ENCODE measurements around the gene SCN10A.

The SCN10A gene

DNA sequence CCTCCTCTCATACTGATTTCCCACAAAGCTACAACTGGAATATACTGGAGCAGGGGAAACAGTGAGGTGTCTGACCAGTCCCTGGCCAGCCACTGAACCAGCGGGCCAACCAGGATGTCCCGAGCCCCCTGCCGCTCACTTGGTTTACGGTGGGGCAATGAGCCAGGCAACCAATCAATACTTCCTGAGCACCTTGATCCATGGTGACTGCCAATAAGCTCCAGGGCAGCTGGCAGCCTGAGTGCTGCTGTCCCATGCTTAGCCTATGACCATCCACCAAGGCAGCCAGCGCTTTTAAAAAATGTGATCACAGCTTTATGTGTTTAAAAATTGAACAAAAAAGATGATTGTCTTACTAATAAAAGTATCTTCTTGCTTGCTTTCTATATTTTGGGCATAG is 4.2 kb downstream of the SCN10A start:
- TF ChIP-seq, protein P1, sequence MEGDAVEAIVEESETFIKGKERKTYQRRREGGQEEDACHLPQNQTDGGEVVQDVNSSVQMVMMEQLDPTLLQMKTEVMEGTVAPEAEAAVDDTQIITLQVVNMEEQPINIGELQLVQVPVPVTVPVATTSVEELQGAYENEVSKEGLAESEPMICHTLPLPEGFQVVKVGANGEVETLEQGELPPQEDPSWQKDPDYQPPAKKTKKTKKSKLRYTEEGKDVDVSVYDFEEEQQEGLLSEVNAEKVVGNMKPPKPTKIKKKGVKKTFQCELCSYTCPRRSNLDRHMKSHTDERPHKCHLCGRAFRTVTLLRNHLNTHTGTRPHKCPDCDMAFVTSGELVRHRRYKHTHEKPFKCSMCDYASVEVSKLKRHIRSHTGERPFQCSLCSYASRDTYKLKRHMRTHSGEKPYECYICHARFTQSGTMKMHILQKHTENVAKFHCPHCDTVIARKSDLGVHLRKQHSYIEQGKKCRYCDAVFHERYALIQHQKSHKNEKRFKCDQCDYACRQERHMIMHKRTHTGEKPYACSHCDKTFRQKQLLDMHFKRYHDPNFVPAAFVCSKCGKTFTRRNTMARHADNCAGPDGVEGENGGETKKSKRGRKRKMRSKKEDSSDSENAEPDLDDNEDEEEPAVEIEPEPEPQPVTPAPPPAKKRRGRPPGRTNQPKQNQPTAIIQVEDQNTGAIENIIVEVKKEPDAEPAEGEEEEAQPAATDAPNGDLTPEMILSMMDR (IDR thresholded peaks at IDR 0.05; ENCODE audit: insufficient read depth, low read length, poor library complexity, severe bottlenecking) = no peak
- Histone ChIP-seq H3K4me3 (replicated peaks; ENCODE audit: low read depth, low read length) (no peak overlapping the region), H3K27me3 (replicated peaks; ENCODE audit: control insufficient read depth, insufficient read depth, low read length) (no peaks in the 10 kb centered on the region), H3K36me3 (ENCODE audit: control insufficient read depth, insufficient read depth, low read length) (no peaks in the 10 kb centered on the region)
- DNase-seq (ENCODE audit: extremely low read depth, insufficient read length) = no peak

DNA sequence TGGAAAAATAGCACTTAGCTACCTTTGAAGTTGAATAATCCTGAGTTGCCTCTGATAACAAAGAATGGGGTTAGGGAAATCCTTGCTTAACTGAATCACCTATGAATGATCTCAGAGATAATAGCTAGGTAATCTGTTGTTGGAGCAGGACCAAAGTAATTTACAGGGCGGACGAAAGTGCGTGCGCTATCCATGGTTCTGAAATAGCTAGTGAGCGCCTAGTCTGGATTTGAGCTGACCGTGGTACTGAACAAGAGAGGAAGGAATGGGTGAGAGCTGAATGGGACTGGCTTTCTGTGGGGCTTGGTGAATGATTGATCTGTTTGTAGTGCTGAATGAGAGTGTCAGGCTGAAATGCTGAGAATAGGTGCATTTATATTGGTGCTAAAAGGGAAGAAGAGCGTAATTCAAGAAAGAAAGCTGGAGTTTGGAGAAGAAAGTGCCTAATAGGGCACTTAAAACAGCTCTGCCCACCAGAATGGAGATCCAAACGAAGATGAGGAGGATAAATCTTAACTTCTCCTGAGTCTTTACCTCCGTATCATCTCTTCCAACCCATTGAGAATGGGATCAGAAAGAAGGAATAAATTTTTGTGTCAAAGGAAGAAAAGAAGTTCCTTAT is 10.1 kb downstream of the SCN10A start:
- DNase-seq (ENCODE audit: extremely low read depth, insufficient read length) = no peak
- Histone ChIP-seq H3K27me3 (replicated peaks; ENCODE audit: control insufficient read depth, insufficient read depth, low read length) (no peaks in the 10 kb centered on the region; the same call in 1 of the 2 replicates), H3K36me3 (ENCODE audit: control insufficient read depth, insufficient read depth, low read length) (no peaks in the 10 kb centered on the region), H3K4me3 (replicated peaks; ENCODE audit: low read depth, low read length) (no peak overlapping the region)
- TF ChIP-seq, protein P1 (IDR thresholded peaks at IDR 0.05; ENCODE audit: insufficient read depth, low read length, poor library complexity, severe bottlenecking) = no peak

- TF ChIP-seq, protein P1 (IDR thresholded peaks at IDR 0.05; ENCODE audit: insufficient read depth, low read length, poor library complexity, severe bottlenecking) = no peak
- Histone ChIP-seq H3K4me3 (replicated peaks; ENCODE audit: low read depth, low read length) (no peak overlapping the region), H3K27me3 (replicated peaks; ENCODE audit: control insufficient read depth, insufficient read depth, low read length) (no peaks in the 10 kb centered on the region; the same call in 1 of the 2 replicates), H3K36me3 (ENCODE audit: control insufficient read depth, insufficient read depth, low read length) (no peaks in the 10 kb centered on the region)
- no peak for DNase-seq (ENCODE audit: extremely low read depth, insufficient read length)
Measured at GRCh38 chr3:38805004-38805403, 11.0 kb downstream of the SCN10A start.

- H3K4me3 ChIP-seq (replicated peaks; ENCODE audit: low read depth, low read length) = no peak overlapping the region
- no peaks in the 10 kb centered on the region for H3K36me3 ChIP-seq (ENCODE audit: control insufficient read depth, insufficient read depth, low read length)
- TF ChIP-seq, protein P1 (IDR thresholded peaks at IDR 0.05; ENCODE audit: insufficient read depth, low read length, poor library complexity, severe bottlenecking) = no peak
- no peak for DNase-seq (ENCODE audit: extremely low read depth, insufficient read length)
- H3K27me3 ChIP-seq (replicated peaks; ENCODE audit: control insufficient read depth, insufficient read depth, low read length) = no peaks in the 10 kb centered on the region; the same call in 1 of the 2 replicates
Measured at GRCh38 chr3:38800511-38800910, 15.5 kb downstream of the SCN10A start.

DNA sequence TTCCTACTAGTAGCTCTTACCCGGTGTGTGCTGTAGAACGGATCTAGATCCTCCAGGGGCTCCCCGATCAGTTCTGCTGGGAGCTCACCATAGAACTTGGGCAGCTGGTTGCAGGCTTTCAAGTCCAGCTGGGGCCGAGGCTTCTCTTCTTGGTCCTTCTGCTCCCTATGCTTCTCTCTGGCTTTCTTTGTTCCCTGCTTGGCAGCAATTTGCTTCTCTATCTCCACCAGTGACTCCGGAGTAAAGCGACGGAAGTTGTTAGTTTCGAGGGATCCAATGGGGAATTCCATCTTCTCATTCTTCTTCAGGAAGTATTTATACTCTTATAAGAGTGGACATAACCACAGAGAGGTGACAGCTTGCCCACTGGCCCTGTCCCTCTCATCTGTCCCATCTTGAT is 22.3 kb downstream of the SCN10A start:
- TF ChIP-seq, protein P1 (IDR thresholded peaks at IDR 0.05; ENCODE audit: insufficient read depth, low read length, poor library complexity, severe bottlenecking) = no peak
- H3K27me3 ChIP-seq (replicated peaks; ENCODE audit: control insufficient read depth, insufficient read depth, low read length) = no peaks in the 10 kb centered on the region; the same call in 1 of the 2 replicates
- no peaks in the 10 kb centered on the region for H3K36me3 ChIP-seq (ENCODE audit: control insufficient read depth, insufficient read depth, low read length)
- no peak for DNase-seq (ENCODE audit: extremely low read depth, insufficient read length)
- H3K4me3 ChIP-seq (replicated peaks; ENCODE audit: low read depth, low read length) = no peak overlapping the region

DNA sequence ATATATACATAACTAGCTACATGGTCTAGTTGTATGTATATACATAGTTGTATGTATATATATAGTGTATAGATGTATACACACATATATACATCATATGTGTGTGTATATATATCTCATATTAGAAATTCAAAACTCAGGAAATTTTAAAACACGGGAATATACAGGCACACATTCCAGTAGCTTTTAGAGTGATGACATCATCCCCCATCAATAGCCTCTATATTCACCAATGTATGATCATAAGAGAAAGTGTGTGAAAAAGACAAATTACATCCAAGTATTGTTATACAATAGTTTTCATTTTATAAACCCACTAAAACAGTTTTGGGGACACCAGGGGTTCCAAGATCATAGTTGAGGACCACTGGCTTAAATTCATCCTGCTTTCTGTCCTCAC is 23.0 kb downstream of the SCN10A start:
- no peak overlapping the region for H3K4me3 ChIP-seq (replicated peaks; ENCODE audit: low read depth, low read length)

More for the DNA sequence above, 23.0 kb downstream of the SCN10A start:
- H3K27me3 ChIP-seq (replicated peaks; ENCODE audit: control insufficient read depth, insufficient read depth, low read length) = no peaks in the 10 kb centered on the region; the same call in 1 of the 2 replicates
- no peak for DNase-seq (ENCODE audit: extremely low read depth, insufficient read length)
- no peaks in the 10 kb centered on the region for H3K36me3 ChIP-seq (ENCODE audit: control insufficient read depth, insufficient read depth, low read length)
- TF ChIP-seq, protein P1 (IDR thresholded peaks at IDR 0.05; ENCODE audit: insufficient read depth, low read length, poor library complexity, severe bottlenecking) = no peak
